B cell (primary cell): ENCODE results near the gene FRMPD2.

Experiments used
- EZH2 ChIP-seq: IDR thresholded peaks from 2 replicates; pipeline ENCODE4 v1.6.1; 2012; ENCODE audit warnings: borderline replicate concordance, low read depth, mild to moderate bottlenecking, moderate library complexity, low read length; ENCODE audit not compliant: insufficient read depth, poor library complexity, severe bottlenecking
- TF ChIP-seq, protein P1 (sequence below): fragments of 200-600 bp; IDR thresholded peaks from one replicate; pipeline ENCODE4 v1.8.0; 2022; ENCODE audit warnings: antibody characterized with exemption, mild to moderate bottlenecking

DNA sequence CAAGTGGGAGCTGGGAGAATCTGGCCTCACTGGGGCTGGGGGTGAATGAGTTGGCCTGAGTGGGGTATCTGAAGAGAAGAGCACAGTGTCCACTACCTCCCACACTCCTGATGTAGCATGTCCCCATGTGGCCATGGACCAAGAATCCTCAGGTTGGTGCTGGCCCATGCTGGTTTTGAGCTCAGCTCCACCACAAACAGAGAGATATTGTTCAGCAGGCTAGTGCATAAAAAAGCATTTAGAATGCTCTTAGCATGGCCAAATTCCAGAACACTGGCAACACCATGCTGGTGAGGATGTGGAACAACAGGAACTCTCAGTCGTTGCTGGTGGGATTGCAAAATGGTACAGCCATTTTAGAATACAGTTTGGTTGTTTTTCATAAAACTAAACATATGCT is 61.4 kb downstream of the FRMPD2 start:
- TF ChIP-seq EZH2: no peak
- TF ChIP-seq, protein P1, sequence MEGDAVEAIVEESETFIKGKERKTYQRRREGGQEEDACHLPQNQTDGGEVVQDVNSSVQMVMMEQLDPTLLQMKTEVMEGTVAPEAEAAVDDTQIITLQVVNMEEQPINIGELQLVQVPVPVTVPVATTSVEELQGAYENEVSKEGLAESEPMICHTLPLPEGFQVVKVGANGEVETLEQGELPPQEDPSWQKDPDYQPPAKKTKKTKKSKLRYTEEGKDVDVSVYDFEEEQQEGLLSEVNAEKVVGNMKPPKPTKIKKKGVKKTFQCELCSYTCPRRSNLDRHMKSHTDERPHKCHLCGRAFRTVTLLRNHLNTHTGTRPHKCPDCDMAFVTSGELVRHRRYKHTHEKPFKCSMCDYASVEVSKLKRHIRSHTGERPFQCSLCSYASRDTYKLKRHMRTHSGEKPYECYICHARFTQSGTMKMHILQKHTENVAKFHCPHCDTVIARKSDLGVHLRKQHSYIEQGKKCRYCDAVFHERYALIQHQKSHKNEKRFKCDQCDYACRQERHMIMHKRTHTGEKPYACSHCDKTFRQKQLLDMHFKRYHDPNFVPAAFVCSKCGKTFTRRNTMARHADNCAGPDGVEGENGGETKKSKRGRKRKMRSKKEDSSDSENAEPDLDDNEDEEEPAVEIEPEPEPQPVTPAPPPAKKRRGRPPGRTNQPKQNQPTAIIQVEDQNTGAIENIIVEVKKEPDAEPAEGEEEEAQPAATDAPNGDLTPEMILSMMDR: no peak
